HCT116 (cell line): ENCODE results near the gene ITPR1. TPM values are rescaled to one million over a fixed set of nuclear protein-coding genes. Genes with fewer than 3 reads are reported as not detected.

Experiments used
- ATAC-seq: fragments of 200-7000 bp; cut with Tn5 transposase; 2 replicates; pipeline ENCODE4 v1.9.1; 2020; ENCODE audit warnings: mild to moderate bottlenecking, moderate library complexity
- BruUV-seq: library from RNA; stranded (reverse); fragments of 400-500 nt; replicated peaks from 2 replicates; lab custom pipeline; 2021; lab: Mats Ljungman, UMichigan
- CTCF ChIA-PET: fragments of 300-600 bp; sonication (Branson Sonifier 250); formaldehyde crosslinking; loops from one replicate; lab custom pipeline; 2021; ENCODE audit warnings: antibody characterized with exemption; lab: Charles Lee
- POLR2A ChIA-PET: fragments of 300-600, 350-600 bp; sonication (Branson Sonifier 250); formaldehyde crosslinking; loops from one replicate; lab custom pipeline; 2021; ENCODE audit warnings: antibody characterized with exemption; lab: Charles Lee
- RAD21 ChIA-PET, 2 experiments: fragments of 300-600 bp; sonication (Branson Sonifier 250); formaldehyde crosslinking; loops; one replicate each; lab custom pipeline; 2023; ENCODE audit warnings: low total read pairs in 2 of 2; ENCODE audit not compliant: uncharacterized antibody in 2 of 2, unreplicated experiment in 2 of 2, low non-redundant PET in 1 of 2; lab: Charles Lee
- DNase-seq: peaks from one replicate; pipeline ENCODE4 v3.0.0-alpha.2; 2010; ENCODE audit warnings: low read depth, low spot score
- H2AFZ ChIP-seq: fragments of 200-600 bp; shearing (Covaris generic), sonication (generic); 2 replicates; pipeline ENCODE4 v1.6.1; 2017; ENCODE audit warnings: low read depth, mixed run types, mixed read lengths, antibody characterized with exemption, low read length; ENCODE audit not compliant: poor library complexity, severe bottlenecking
- H3K27ac ChIP-seq: 2 replicates; pipeline ENCODE4 v1.5.1; 2012; ENCODE audit warnings: low read depth, low read length
- H3K27me3 ChIP-seq: fragments of 200-600 bp; sonication (generic); 2 replicates; pipeline ENCODE4 v1.6.1; 2016; ENCODE audit warnings: mixed run types, low read length, mixed read lengths; ENCODE audit not compliant: insufficient read depth
- H3K36me3 ChIP-seq, 2 experiments: fragments of 200-500 bp in 1 of 2; fragments of 200-600 bp in 1 of 2; sonication (Bioruptor generic) in 1 of 2; sonication (generic) in 1 of 2; 2 replicates each; pipeline versions ENCODE4 v1.5.1 to v1.6.1; 2014 to 2016; ENCODE audit warnings: low read length in 2 of 2, inconsistent platforms in 1 of 2, mixed read lengths in 1 of 2, mixed run types in 1 of 2; ENCODE audit not compliant: insufficient read depth in 2 of 2, control insufficient read depth in 1 of 2
- H3K4me1 ChIP-seq, 2 experiments: fragments of 200-600 bp in 1 of 2; sonication (generic) in 1 of 2; 2 replicates each; pipeline versions ENCODE4 v1.5.1 to v1.6.1; 2012 to 2017; ENCODE audit warnings: low read length in 2 of 2, inconsistent platforms in 1 of 2, mild to moderate bottlenecking in 1 of 2, mixed read lengths in 1 of 2, mixed run types in 1 of 2, moderate library complexity in 1 of 2; ENCODE audit not compliant: insufficient read depth in 2 of 2, control insufficient read depth in 1 of 2
- H3K4me2 ChIP-seq: fragments of 200-600 bp; sonication (generic); 2 replicates; pipeline ENCODE4 v1.6.1; 2017; ENCODE audit warnings: mixed run types, low read length, mixed read lengths
- H3K4me3 ChIP-seq, 2 experiments: fragments of 200-600 bp in 1 of 2; sonication (generic) in 1 of 2; replicated peaks in 1 of 2; 2 replicates each; pipeline ENCODE4 v1.5.1; 2011 to 2016; ENCODE audit warnings: low read length in 2 of 2, control low read depth in 1 of 2, low read depth in 1 of 2, mild to moderate bottlenecking in 1 of 2, mixed read lengths in 1 of 2, mixed run types in 1 of 2
- H3K79me2 ChIP-seq: fragments of 200-600 bp; sonication (generic); 2 replicates; pipeline ENCODE4 v1.6.1; 2017; ENCODE audit warnings: mild to moderate bottlenecking, mixed run types, low read length, moderate library complexity, mixed read lengths; ENCODE audit not compliant: insufficient read depth
- H3K9ac ChIP-seq: fragments of 200-600 bp; sonication (generic); 2 replicates; pipeline ENCODE4 v1.6.1; 2016; ENCODE audit warnings: low read length, mixed read lengths
- H3K9me2 ChIP-seq: fragments of 200-600 bp; sonication (generic), shearing (Covaris generic); 2 replicates; pipeline ENCODE4 v1.6.1; 2017; ENCODE audit warnings: mixed run types, mild to moderate bottlenecking, moderate library complexity; ENCODE audit not compliant: insufficient read depth
- H3K9me3 ChIP-seq, 2 experiments: fragments of 200-500 bp in 1 of 2; fragments of 200-600 bp in 1 of 2; sonication (Bioruptor generic) in 1 of 2; sonication (generic) in 1 of 2; 2 replicates each; pipeline ENCODE4 v1.6.1; 2014 to 2017; ENCODE audit warnings: low read length in 2 of 2, mixed read lengths in 2 of 2, inconsistent platforms in 1 of 2, low read depth in 1 of 2, mild to moderate bottlenecking in 1 of 2, mixed run types in 1 of 2, moderate library complexity in 1 of 2; ENCODE audit not compliant: control insufficient read depth in 1 of 2, insufficient read depth in 1 of 2
- H4K20me1 ChIP-seq: fragments of 200-600 bp; sonication (generic), shearing (Covaris generic); 2 replicates; pipeline ENCODE4 v1.6.1; 2017; ENCODE audit warnings: mixed run types, mild to moderate bottlenecking, moderate library complexity; ENCODE audit not compliant: insufficient read depth
- CBX3 ChIP-seq: IDR thresholded peaks from 2 replicates; pipeline ENCODE4 v1.6.1; 2012; ENCODE audit warnings: low read depth
- CEBPB ChIP-seq: IDR thresholded peaks from 2 replicates; pipeline ENCODE4 v1.6.1; 2012; ENCODE audit warnings: low read depth
- ELF1 ChIP-seq: IDR thresholded peaks from 2 replicates; pipeline ENCODE4 v1.6.1; 2012; ENCODE audit warnings: low read depth, borderline replicate concordance
- EZH2 ChIP-seq: fragments of 200-600 bp; sonication (generic); IDR thresholded peaks from 2 replicates; pipeline ENCODE4 v1.6.1; 2017; ENCODE audit warnings: antibody characterized with exemption, mixed run types
- JUND ChIP-seq: IDR thresholded peaks from 2 replicates; pipeline ENCODE4 v1.6.1; 2012
- POLR2AphosphoS5 ChIP-seq: IDR thresholded peaks from 2 replicates; pipeline ENCODE4 v1.6.1; 2011; ENCODE audit warnings: mild to moderate bottlenecking, low read depth, low read length, moderate library complexity
- SIN3A ChIP-seq: IDR thresholded peaks from 2 replicates; pipeline ENCODE4 v1.6.1; 2012; ENCODE audit warnings: low read depth
- SP1 ChIP-seq: IDR thresholded peaks from 2 replicates; pipeline ENCODE4 v1.6.1; 2012; ENCODE audit warnings: low read depth
- ZFX ChIP-seq: fragments of 450-650 bp; IDR thresholded peaks from 2 replicates; pipeline ENCODE4 v1.6.1; 2017
- intact Hi-C: fragments of 100-400 bp; cut with micrococcal nuclease; formaldehyde crosslinking; loops from 2 replicates; pipeline ENCODE4 v1.10.0; 2022
- total RNA-seq: library from RNA; stranded (reverse); gene quantifications from one replicate; pipeline ENCODE4 v1.2.1, GENCODE V29; 2021; ENCODE audit not compliant: unreplicated experiment
- TF ChIP-seq, protein P1 (sequence below), 3 experiments: fragments of 200-600 bp in 1 of 3; sonication (generic) in 1 of 3; IDR thresholded peaks in 2 of 3; conservative IDR thresholded peaks in 1 of 3; 2 replicates each; pipeline ENCODE4 v1.5.1; 2012 to 2017; ENCODE audit warnings: low read depth in 2 of 3, low read length in 2 of 3, antibody characterized with exemption in 1 of 3, borderline replicate concordance in 1 of 3, control low read depth in 1 of 3, mild to moderate bottlenecking in 1 of 3, mixed read lengths in 1 of 3, mixed run types in 1 of 3, moderate library complexity in 1 of 3; ENCODE audit not compliant: insufficient read depth in 1 of 3
- TF ChIP-seq, protein P2 (sequence below): IDR thresholded peaks from 2 replicates; pipeline ENCODE4 v1.6.1; 2012
- TF ChIP-seq, protein P3 (sequence below): IDR thresholded peaks from 2 replicates; pipeline ENCODE4 v1.6.1; 2011; ENCODE audit warnings: mild to moderate bottlenecking, low read length, moderate library complexity; ENCODE audit not compliant: insufficient replicate concordance; ENCODE audit errors: extremely low read depth
- TF ChIP-seq, protein P4 (sequence below): IDR thresholded peaks from 2 replicates; pipeline ENCODE4 v1.6.1; 2012

ITPR1 gene
- total RNA-seq, 1 experiment from 2014 or later = 9.2 TPM

DNA sequence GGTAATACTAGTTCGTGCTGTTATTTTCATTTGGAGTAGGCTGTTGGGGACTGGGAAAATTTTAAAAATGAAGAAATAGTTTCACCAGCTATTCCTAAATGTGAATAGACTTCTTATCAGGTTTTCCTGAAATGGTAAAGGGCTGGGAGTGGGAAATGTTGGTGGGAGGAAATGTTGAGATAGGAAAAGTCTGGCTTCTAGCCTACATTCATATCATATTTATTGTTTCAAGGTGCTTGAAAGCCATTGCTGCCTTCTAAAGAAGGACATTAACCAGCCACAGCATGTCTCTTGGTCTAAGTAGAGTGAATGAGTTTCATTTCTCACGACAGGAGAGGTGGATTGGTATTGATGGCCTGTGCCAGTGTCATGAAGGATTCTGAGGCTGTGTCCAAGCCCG lies 288.9 kb downstream of the ITPR1 start:
- intact Hi-C loops = no loop called here
- Histone ChIP-seq H3K4me1 (no peaks in the 10 kb centered on the region), H4K20me1 (no peaks in the 10 kb centered on the region), H3K36me3 (no peaks in the 10 kb centered on the region), H3K4me3 (no peak overlapping the region), H3K9ac (no peak overlapping the region), H3K27me3 (no peaks in the 10 kb centered on the region), H3K79me2 (no peaks in the 10 kb centered on the region), H3K9me2 (no peaks in the 10 kb centered on the region), H3K27ac (no peak overlapping the region), H2AFZ (no peak overlapping the region), H3K9me3 (no peaks in the 10 kb centered on the region), H3K4me2 (no peak overlapping the region)
- TF ChIP-seq CEBPB (no peak), SIN3A (no peak), JUND (no peak), SP1 (no peak), ZFX (no peak), EZH2 (no peak)
- TF ChIP-seq, protein P1, sequence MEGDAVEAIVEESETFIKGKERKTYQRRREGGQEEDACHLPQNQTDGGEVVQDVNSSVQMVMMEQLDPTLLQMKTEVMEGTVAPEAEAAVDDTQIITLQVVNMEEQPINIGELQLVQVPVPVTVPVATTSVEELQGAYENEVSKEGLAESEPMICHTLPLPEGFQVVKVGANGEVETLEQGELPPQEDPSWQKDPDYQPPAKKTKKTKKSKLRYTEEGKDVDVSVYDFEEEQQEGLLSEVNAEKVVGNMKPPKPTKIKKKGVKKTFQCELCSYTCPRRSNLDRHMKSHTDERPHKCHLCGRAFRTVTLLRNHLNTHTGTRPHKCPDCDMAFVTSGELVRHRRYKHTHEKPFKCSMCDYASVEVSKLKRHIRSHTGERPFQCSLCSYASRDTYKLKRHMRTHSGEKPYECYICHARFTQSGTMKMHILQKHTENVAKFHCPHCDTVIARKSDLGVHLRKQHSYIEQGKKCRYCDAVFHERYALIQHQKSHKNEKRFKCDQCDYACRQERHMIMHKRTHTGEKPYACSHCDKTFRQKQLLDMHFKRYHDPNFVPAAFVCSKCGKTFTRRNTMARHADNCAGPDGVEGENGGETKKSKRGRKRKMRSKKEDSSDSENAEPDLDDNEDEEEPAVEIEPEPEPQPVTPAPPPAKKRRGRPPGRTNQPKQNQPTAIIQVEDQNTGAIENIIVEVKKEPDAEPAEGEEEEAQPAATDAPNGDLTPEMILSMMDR (IDR thresholded peaks at IDR 0.05 in 2 of 3, conservative IDR thresholded peaks at IDR 0.05 in 1 of 3; ENCODE audit: borderline replicate concordance in 1 of 3, insufficient read depth in 1 of 3, low read depth in 2 of 3, low read length in 2 of 3) = no peak
- no TSS peak for BruUV-seq
- DNase-seq (no peak), ATAC-seq (no peak)
- POLR2A ChIA-PET = no interaction called here
- CTCF ChIA-PET = no interaction called here
- RAD21 ChIA-PET = no interaction called here

DNA sequence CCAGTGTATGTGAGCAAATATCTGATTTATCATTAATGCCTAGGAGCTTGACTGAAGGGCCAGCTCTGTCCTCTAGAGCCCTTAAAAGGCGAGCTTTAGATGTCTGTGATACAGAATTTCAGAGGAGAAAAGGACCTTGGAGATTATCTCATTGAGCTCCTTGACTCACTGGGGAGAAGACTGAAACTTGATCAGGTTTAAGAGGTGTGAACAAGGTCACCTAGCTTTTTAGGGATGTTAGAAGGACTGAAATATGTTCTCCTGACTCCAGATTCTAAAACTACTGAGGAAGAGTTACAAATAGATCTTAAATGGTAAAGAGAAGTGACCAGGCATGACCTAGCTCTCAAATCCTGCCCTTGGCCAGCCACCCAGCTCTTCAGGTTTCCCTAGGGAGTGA lies 292.4 kb downstream of the ITPR1 start:
- Histone ChIP-seq H3K4me1 (no peaks in the 10 kb centered on the region), H3K4me2 (no peak overlapping the region), H4K20me1 (no peaks in the 10 kb centered on the region), H3K9me3 (no peaks in the 10 kb centered on the region), H3K9ac (no peak overlapping the region), H3K27ac (no peak overlapping the region), H3K9me2 (no peaks in the 10 kb centered on the region), H3K27me3 (no peaks in the 10 kb centered on the region), H2AFZ (no peak overlapping the region), H3K4me3 (no peak overlapping the region), H3K79me2 (no peaks in the 10 kb centered on the region), H3K36me3 (no peaks in the 10 kb centered on the region)
- intact Hi-C loops = no loop called here
- TF ChIP-seq, protein P2, sequence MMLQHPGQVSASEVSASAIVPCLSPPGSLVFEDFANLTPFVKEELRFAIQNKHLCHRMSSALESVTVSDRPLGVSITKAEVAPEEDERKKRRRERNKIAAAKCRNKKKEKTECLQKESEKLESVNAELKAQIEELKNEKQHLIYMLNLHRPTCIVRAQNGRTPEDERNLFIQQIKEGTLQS = no peak
- TF ChIP-seq JUND (no peak), ELF1 (no peak), SP1 (no peak), POLR2AphosphoS5 (no peak), CBX3 (no peak)
- TF ChIP-seq, protein P3, sequence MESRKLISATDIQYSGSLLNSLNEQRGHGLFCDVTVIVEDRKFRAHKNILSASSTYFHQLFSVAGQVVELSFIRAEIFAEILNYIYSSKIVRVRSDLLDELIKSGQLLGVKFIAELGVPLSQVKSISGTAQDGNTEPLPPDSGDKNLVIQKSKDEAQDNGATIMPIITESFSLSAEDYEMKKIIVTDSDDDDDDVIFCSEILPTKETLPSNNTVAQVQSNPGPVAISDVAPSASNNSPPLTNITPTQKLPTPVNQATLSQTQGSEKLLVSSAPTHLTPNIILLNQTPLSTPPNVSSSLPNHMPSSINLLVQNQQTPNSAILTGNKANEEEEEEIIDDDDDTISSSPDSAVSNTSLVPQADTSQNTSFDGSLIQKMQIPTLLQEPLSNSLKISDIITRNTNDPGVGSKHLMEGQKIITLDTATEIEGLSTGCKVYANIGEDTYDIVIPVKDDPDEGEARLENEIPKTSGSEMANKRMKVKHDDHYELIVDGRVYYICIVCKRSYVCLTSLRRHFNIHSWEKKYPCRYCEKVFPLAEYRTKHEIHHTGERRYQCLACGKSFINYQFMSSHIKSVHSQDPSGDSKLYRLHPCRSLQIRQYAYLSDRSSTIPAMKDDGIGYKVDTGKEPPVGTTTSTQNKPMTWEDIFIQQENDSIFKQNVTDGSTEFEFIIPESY = no peak
- TF ChIP-seq, protein P4, sequence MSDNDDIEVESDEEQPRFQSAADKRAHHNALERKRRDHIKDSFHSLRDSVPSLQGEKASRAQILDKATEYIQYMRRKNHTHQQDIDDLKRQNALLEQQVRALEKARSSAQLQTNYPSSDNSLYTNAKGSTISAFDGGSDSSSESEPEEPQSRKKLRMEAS = no peak
- TF ChIP-seq, protein P1 (IDR thresholded peaks at IDR 0.05 in 2 of 3, conservative IDR thresholded peaks at IDR 0.05 in 1 of 3; ENCODE audit: borderline replicate concordance in 1 of 3, insufficient read depth in 1 of 3, low read depth in 2 of 3, low read length in 2 of 3) = no peak
- ATAC-seq = no peak
- ChIA-PET RAD21 (no interaction called here), CTCF (no interaction called here), POLR2A (no interaction called here)
- no peak for DNase-seq
- BruUV-seq = no TSS peak
